ENCODE data around the gene SLC13A2. TPM values are rescaled to one million over a fixed set of nuclear protein-coding genes. Genes with fewer than 3 reads are reported as not detected.
"Not testable (repeated sequence)": the region's sequence is repeated elsewhere in the genome, so short reads cannot be mapped to it uniquely, and the experiment has no call there.

SLC13A2 gene
- total RNA-seq, 1 donor from 2014 or later: not detected

DNA sequence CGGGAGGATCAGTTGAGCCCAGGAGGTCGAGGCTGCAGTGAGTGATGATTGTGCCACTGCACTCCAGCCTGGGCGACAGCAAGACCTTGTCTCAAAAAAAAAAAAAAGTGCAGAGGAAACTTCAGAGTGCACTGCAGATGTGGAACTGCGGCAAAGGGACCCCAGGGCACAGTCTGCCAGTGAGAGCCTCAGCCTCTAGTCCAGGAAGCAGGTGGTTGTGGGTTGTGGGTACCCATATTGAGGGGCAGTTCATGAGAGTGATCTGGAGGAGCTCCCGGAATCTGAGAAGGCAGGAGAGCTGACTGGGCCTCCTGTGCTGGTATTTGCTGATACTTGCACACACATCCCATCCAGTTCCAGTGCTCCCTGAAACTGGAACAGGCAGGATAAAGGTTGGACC is 45.8 kb downstream of the SLC13A2 start:
- peaks cover 7% of the 10 kb centered on the region for H3K27me3 Mint-ChIP-seq (ENCODE audit: low read depth)
- H3K4me1 Mint-ChIP-seq: no peaks in the 10 kb centered on the region
- H3K36me3 Mint-ChIP-seq: no peaks in the 10 kb centered on the region
- H3K4me3 Mint-ChIP-seq: no peak overlapping the region
- DNase-seq (ENCODE audit: low spot score in 2 of 2, unreplicated experiment in 2 of 2): no peak
- H3K9me3 Mint-ChIP-seq: no peaks in the 10 kb centered on the region
- no peak overlapping the region for H3K27ac Mint-ChIP-seq
- TF ChIP-seq, protein P1, sequence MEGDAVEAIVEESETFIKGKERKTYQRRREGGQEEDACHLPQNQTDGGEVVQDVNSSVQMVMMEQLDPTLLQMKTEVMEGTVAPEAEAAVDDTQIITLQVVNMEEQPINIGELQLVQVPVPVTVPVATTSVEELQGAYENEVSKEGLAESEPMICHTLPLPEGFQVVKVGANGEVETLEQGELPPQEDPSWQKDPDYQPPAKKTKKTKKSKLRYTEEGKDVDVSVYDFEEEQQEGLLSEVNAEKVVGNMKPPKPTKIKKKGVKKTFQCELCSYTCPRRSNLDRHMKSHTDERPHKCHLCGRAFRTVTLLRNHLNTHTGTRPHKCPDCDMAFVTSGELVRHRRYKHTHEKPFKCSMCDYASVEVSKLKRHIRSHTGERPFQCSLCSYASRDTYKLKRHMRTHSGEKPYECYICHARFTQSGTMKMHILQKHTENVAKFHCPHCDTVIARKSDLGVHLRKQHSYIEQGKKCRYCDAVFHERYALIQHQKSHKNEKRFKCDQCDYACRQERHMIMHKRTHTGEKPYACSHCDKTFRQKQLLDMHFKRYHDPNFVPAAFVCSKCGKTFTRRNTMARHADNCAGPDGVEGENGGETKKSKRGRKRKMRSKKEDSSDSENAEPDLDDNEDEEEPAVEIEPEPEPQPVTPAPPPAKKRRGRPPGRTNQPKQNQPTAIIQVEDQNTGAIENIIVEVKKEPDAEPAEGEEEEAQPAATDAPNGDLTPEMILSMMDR (IDR thresholded peaks at IDR 0.05; ENCODE audit: unreplicated experiment): no peak

DNA sequence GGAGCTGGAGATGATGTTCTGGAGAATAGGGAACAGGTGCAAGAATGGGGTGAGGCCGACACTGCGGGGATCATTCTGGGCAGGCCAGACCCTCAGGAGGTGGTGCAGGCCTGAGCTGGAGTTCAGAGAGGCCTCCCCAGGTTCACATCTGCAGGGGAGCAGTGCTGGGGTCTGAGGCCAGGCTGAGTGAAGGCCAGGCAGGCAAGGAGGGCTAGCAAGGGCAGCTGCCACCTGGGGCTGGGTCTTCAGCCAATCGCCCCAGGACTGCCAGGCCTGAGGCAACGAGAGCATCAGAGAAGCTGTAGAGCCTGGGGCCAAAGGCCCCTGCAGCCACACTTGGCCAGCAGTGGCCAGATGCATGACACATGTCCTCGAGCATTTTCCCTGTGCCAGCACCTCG is 47.2 kb downstream of the SLC13A2 start:
- peaks cover 12% of the 10 kb centered on the region for H3K4me1 Mint-ChIP-seq
- TF ChIP-seq, protein P1 (IDR thresholded peaks at IDR 0.05; ENCODE audit: unreplicated experiment): no peak
- H3K36me3 Mint-ChIP-seq: no peaks in the 10 kb centered on the region
- H3K27me3 Mint-ChIP-seq (ENCODE audit: low read depth): peaks cover 6% of the 10 kb centered on the region
- H3K4me3 Mint-ChIP-seq: no peak overlapping the region
- H3K27ac Mint-ChIP-seq: no peak overlapping the region
- H3K9me3 Mint-ChIP-seq: no peaks in the 10 kb centered on the region
- DNase-seq (ENCODE audit: low spot score in 2 of 2, unreplicated experiment in 2 of 2): no peak

DNA sequence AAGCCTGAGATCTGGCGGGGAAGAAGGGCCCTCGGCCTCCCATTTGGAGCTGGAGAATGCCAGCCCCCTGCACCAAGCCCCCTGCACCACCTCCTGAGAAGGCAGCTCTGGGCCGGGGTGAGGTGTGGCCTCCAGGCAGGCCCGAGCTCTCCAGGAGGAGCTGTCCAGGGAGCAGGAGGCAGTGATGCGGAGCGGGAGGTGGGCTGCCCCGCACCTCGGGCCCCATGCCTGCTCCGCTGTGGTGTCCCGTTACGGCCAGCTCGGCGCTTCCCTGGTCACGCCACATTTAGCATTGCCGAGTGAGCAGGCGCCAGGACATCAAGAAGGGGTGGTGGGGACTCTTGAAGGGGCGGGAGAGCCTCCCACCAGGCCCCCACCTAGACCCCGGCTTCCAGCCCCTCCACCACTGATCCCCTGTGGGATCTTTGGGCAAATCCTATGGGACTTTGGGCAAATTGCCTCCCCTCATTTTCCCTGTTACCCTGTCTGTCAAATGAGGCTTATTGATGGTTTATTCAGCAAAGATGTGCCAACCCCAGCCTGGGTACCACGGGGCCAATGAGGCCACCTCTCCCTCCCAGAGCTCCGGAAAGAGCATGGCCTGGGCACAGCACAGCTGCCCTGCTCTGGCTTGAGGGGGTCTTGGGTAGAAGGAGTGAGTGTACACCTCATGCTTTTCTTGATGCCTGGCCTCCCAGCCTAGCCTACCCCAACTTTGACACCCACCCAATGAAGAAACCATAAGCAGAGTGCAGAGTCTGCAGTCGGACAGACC is 48.1 kb downstream of the SLC13A2 start:
- H3K36me3 Mint-ChIP-seq: no peaks in the 10 kb centered on the region
- H3K9me3 Mint-ChIP-seq: no peaks in the 10 kb centered on the region
- H3K4me1 Mint-ChIP-seq: peaks cover 17% of the 10 kb centered on the region
- TF ChIP-seq, protein P1 (IDR thresholded peaks at IDR 0.05; ENCODE audit: unreplicated experiment): no peak
- H3K27me3 Mint-ChIP-seq (ENCODE audit: low read depth): peaks cover 6% of the 10 kb centered on the region
- DNase-seq (ENCODE audit: low spot score in 2 of 2, unreplicated experiment in 2 of 2): no peak
- H3K4me3 Mint-ChIP-seq: no peak overlapping the region
- no peak overlapping the region for H3K27ac Mint-ChIP-seq

DNA sequence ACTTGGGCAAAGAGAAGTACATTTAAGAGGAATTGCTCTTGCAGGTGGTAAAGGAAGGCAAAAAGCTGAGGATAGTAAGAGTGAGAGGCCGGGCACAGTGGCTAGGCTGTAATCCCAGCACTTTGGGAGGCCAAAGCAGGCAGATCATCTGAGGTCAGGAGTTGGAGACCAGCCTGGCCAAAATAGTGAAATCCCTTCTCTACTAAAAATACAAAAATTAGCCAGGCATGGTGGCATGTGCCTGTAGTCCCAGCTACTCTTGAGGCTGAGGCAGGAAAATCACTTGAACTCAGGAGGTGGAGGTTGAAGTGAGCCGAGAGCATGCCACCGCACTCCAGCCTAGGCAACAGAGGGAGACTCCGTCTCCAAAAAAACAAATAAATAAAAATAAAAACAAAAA is 48.8 kb downstream of the SLC13A2 start:
- H3K4me1 Mint-ChIP-seq: peaks cover 18% of the 10 kb centered on the region
- not testable (repeated sequence) for H3K36me3 Mint-ChIP-seq; H3K4me3 Mint-ChIP-seq; H3K27ac Mint-ChIP-seq; H3K9me3 Mint-ChIP-seq; DNase-seq (ENCODE audit: low spot score in 2 of 2, unreplicated experiment in 2 of 2); H3K27me3 Mint-ChIP-seq (ENCODE audit: low read depth)

DNA sequence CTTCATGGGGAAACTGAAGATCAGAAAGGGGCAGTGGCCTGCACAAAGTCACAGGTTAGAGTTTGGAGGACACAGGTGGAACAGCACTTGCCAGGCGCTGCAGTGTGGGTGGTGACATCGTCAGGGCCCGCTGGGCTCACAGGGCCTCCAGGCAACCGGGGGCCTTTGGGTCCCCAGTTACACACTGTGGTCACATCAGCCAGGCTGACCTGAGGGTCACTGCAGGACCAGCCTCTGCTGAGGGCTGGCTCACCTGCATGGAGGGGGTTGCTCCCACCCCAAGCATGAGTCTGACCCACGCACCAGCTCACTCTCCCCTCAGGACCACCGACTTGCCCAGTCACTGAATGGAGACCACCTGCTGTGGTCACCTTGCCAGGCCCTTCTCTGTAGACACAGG is 49.7 kb downstream of the SLC13A2 start:
- Mint-ChIP-seq H3K27ac (no peak overlapping the region), H3K36me3 (no peaks in the 10 kb centered on the region), H3K27me3 (ENCODE audit: low read depth) (peaks cover 6% of the 10 kb centered on the region), H3K4me1 (peaks cover 20% of the 10 kb centered on the region), H3K4me3 (no peak overlapping the region), H3K9me3 (no peaks in the 10 kb centered on the region)
- DNase-seq (ENCODE audit: low spot score in 2 of 2, unreplicated experiment in 2 of 2): no peak
- TF ChIP-seq, protein P1 (IDR thresholded peaks at IDR 0.05; ENCODE audit: unreplicated experiment): no peak

DNA sequence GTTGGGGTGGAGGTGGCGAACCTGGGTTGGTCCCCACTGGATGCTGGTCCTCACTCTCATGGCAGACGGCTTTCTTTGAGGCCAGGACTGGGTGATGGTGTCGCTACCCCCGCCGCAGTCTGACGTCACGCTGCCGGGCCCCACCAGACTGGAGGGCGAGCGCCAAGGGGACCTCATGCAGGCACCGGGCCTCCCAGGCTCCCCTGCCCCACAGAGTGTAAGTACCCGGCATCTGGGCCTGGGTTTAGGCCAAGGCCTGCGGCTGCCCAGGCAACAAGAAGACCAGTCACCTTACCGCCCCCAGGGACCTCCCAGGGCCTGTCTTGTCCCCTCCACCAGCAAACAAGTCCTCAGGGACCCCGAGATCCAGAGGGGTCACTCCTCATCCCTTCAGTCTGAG is 50.4 kb downstream of the SLC13A2 start:
- H3K9me3 Mint-ChIP-seq: no peaks in the 10 kb centered on the region

More for the DNA sequence above, 50.4 kb downstream of the SLC13A2 start:
- Mint-ChIP-seq H3K4me1 (peaks cover 20% of the 10 kb centered on the region), H3K4me3 (no peak overlapping the region), H3K36me3 (no peaks in the 10 kb centered on the region), H3K27ac (no peak overlapping the region), H3K27me3 (ENCODE audit: low read depth) (peaks cover 2% of the 10 kb centered on the region)
- TF ChIP-seq, protein P1 (IDR thresholded peaks at IDR 0.05; ENCODE audit: unreplicated experiment): no peak
- DNase-seq (ENCODE audit: low spot score in 2 of 2, unreplicated experiment in 2 of 2): no peak

All from mesothelial cell of epicardium (in vitro differentiated cells).